ENCODE results near the gene METAP1D.

METAP1D gene

GRCh38 chr2:172091761-172092566 lies 92.2 kb downstream of the METAP1D start:
- DNase-seq (ENCODE audit: low read depth), result no peak

- no peak for DNase-seq (ENCODE audit: low read depth)
Observed at GRCh38 chr2:172092716-172093415, 93.1 kb downstream of the METAP1D start.

GRCh38 chr2:172093416-172094293 lies 93.9 kb downstream of the METAP1D start:
- no peak for DNase-seq (ENCODE audit: low read depth)

GRCh38 chr2:172094294-172095145 lies 94.8 kb downstream of the METAP1D start:
- no peak for DNase-seq (ENCODE audit: low read depth)

GRCh38 chr2:172095146-172095904 lies 95.6 kb downstream of the METAP1D start:
- DNase-seq (ENCODE audit: low read depth), result no peak

- no peak for DNase-seq (ENCODE audit: low read depth)
Observed at GRCh38 chr2:172095905-172096625, 96.3 kb downstream of the METAP1D start.

GRCh38 chr2:172096626-172097547 lies 97.1 kb downstream of the METAP1D start:
- no peak for DNase-seq (ENCODE audit: low read depth)

- DNase-seq (ENCODE audit: low read depth), result no peak
Observed at GRCh38 chr2:172097557-172098131, 97.9 kb downstream of the METAP1D start.

GRCh38 chr2:172098287-172098649 lies 98.5 kb downstream of the METAP1D start:
- no peak for DNase-seq (ENCODE audit: low read depth)

GRCh38 chr2:172098650-172099471 lies 99.1 kb downstream of the METAP1D start:
- DNase-seq (ENCODE audit: low read depth), result no peak

- DNase-seq (ENCODE audit: low read depth), result no peak
Observed at GRCh38 chr2:172099472-172100079, 99.8 kb downstream of the METAP1D start.

GRCh38 chr2:172100080-172100934 lies 100.6 kb downstream of the METAP1D start:
- DNase-seq (ENCODE audit: low read depth), result no peak

- DNase-seq (ENCODE audit: low read depth), result no peak
Observed at GRCh38 chr2:172100935-172101820, 101.4 kb downstream of the METAP1D start.

- DNase-seq (ENCODE audit: low read depth), result no peak
Observed at GRCh38 chr2:172101821-172102390, 102.2 kb downstream of the METAP1D start.
